Natural killer cell (primary cell): ENCODE measurements around the gene FAM76B. TPM values are rescaled to one million over a fixed set of nuclear protein-coding genes. Genes with fewer than 3 reads are reported as not detected.

Experiments used
- ATAC-seq, 3 donors: fragments of 150-1000 bp in 2 of 3; fragments of 200-7000 bp in 1 of 3; cut with Tn5 transposase; 1 replicate in 1 of 3; 2 replicates in 2 of 3; pipeline ENCODE4 v1.10.0; 2021; ENCODE audit warnings: mild to moderate bottlenecking in 2 of 3, moderate library complexity in 2 of 3
- DNase-seq, 2 donors: peaks; one replicate each; pipeline versions ENCODE4 v3.0.0 to v3.0.0-alpha.2; 2013 to 2021; ENCODE audit warnings: mixed read lengths in 1 of 2
- H3K27ac ChIP-seq: one replicate; pipeline ENCODE4 v1.5.1; 2013; ENCODE audit warnings: mild to moderate bottlenecking, low read length
- H3K27me3 ChIP-seq: one replicate; pipeline ENCODE4 v1.6.1; 2013; ENCODE audit warnings: low read length; ENCODE audit not compliant: control insufficient read depth, insufficient read depth
- H3K36me3 ChIP-seq: one replicate; pipeline ENCODE4 v1.6.1; 2013; ENCODE audit warnings: low read length; ENCODE audit not compliant: control insufficient read depth, insufficient read depth
- H3K4me1 ChIP-seq: one replicate; pipeline ENCODE4 v1.6.1; 2013; ENCODE audit warnings: low read length; ENCODE audit not compliant: control insufficient read depth, insufficient read depth
- H3K4me3 ChIP-seq: one replicate; pipeline ENCODE4 v1.5.1; 2013; ENCODE audit warnings: low read length
- H3K9me3 ChIP-seq: one replicate; pipeline ENCODE4 v1.6.1; 2013; ENCODE audit warnings: low read length; ENCODE audit not compliant: control insufficient read depth, insufficient read depth
- H3K27ac Mint-ChIP-seq, 2 donors: one replicate each; pipeline ENCODE4 v1.8.0; 2022; ENCODE audit warnings: mild to moderate bottlenecking in 2 of 2, mixed read lengths in 2 of 2, moderate library complexity in 1 of 2
- H3K27me3 Mint-ChIP-seq, 2 donors: one replicate each; pipeline ENCODE4 v1.8.0; 2022; ENCODE audit warnings: low read depth in 2 of 2, mixed read lengths in 2 of 2
- H3K36me3 Mint-ChIP-seq: one replicate; pipeline ENCODE4 v1.8.0; 2022; ENCODE audit warnings: mixed read lengths
- H3K4me1 Mint-ChIP-seq, 2 donors: one replicate each; pipeline ENCODE4 v1.8.0; 2022; ENCODE audit warnings: mixed read lengths in 2 of 2
- H3K4me3 Mint-ChIP-seq: one replicate; pipeline ENCODE4 v1.8.0; 2022; ENCODE audit warnings: mild to moderate bottlenecking, moderate library complexity, mixed read lengths
- H3K9me3 Mint-ChIP-seq, 2 donors: one replicate each; pipeline ENCODE4 v1.8.0; 2022; ENCODE audit warnings: mixed read lengths in 2 of 2
- CTCF ChIP-seq: fragments of 200-600 bp; IDR thresholded peaks from one replicate; pipeline ENCODE4 v1.8.0; 2022; ENCODE audit warnings: antibody characterized with exemption
- WGBS: methylation state at CpG from one replicate; pipeline ENCODE4 v1.1.7; 2013; ENCODE audit warnings: missing lambda C conversion rate; ENCODE audit not compliant: insufficient coverage; 5-methylcytosine and 5-hydroxymethylcytosine counted together
- intact Hi-C: fragments of 100-400 bp; cut with micrococcal nuclease; formaldehyde crosslinking; loops from one replicate; pipeline ENCODE4 v1.14.2; 2022
- total RNA-seq, 4 donors: library from RNA; stranded (reverse); fragments of 120-200 nt in 1 of 4; gene quantifications; one replicate each; pipeline versions ENCODE4 v1.2.3 to v1.2.4, GENCODE V29; 2013 to 2022

Gene FAM76B
- total RNA-seq, 3 donors from 2014 or later (not counting 1 experiment from before 2014, with no cell fraction given), result 71.3 to 81.0 (median 76.9) TPM

GRCh38 chr11:95762534-95762933, 27.0 kb downstream of the FAM76B start:
- no peak overlapping the region for H3K27ac Mint-ChIP-seq
- no peaks in the 10 kb centered on the region for H3K27me3 ChIP-seq
- no peaks in the 10 kb centered on the region for H3K9me3 Mint-ChIP-seq
- no peak overlapping the region for H3K4me3 Mint-ChIP-seq
- intact Hi-C loops, result loop anchor here (5.0 to 10.0 kb wide), 3 partner anchors 975 to 1245 kb away; no protein-coding TSS in a partner anchor
- no peaks in the 10 kb centered on the region for H3K4me1 Mint-ChIP-seq
- H3K4me1 ChIP-seq, result no peaks in the 10 kb centered on the region
- no peak overlapping the region for H3K27ac ChIP-seq
- WGBS, result 89% methylated on average over 3 of the region's 3 CpGs
- no peak for TF ChIP-seq CTCF
- H3K4me3 ChIP-seq, result no peak overlapping the region
- peaks cover 13 to 37% of the 10 kb centered on the region in 2 donors for H3K27me3 Mint-ChIP-seq
- no peak for ATAC-seq
- DNase-seq, result no peak
- no peaks in the 10 kb centered on the region for H3K36me3 Mint-ChIP-seq
- no peaks in the 10 kb centered on the region for H3K9me3 ChIP-seq
- no peaks in the 10 kb centered on the region for H3K36me3 ChIP-seq

DNA sequence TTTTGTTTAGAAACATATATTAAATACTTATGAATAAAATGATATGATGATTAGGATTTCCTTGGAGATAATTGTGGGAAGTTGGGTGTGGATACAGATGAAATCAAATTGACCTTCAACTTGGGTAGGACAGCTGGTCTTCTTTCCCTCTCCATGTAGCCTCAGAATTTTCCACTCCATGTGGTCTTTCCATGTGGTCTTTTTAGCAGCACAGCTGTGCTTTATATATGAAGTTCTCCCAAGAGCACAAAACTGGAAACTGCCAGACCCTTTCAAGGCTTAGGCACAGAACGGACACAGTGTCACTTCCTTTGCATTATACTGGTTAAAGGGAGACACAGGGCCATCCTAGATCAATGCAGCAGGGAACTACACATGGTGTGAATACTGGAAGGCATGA, 28.6 kb downstream of the FAM76B start:
- Histone ChIP-seq H3K9me3 (no peaks in the 10 kb centered on the region), H3K4me1 (no peaks in the 10 kb centered on the region), H3K36me3 (no peaks in the 10 kb centered on the region), H3K27ac (no peak overlapping the region), H3K4me3 (no peak overlapping the region), H3K27me3 (no peaks in the 10 kb centered on the region)
- no peaks in the 10 kb centered on the region for H3K9me3 Mint-ChIP-seq
- 79% methylated on average over 1 of the region's 1 CpG for WGBS
- no peak overlapping the region for H3K27ac Mint-ChIP-seq
- ATAC-seq, result no peak
- no peaks in the 10 kb centered on the region for H3K4me1 Mint-ChIP-seq
- H3K4me3 Mint-ChIP-seq, result no peak overlapping the region
- intact Hi-C loops, result loop anchor here (5.0 to 10.0 kb wide), 3 partner anchors 974 to 1244 kb away; no protein-coding TSS in a partner anchor
- peaks cover 13 to 37% of the 10 kb centered on the region in 2 donors for H3K27me3 Mint-ChIP-seq
- H3K36me3 Mint-ChIP-seq, result no peaks in the 10 kb centered on the region
- DNase-seq, result no peak
- TF ChIP-seq CTCF, result no peak

DNA sequence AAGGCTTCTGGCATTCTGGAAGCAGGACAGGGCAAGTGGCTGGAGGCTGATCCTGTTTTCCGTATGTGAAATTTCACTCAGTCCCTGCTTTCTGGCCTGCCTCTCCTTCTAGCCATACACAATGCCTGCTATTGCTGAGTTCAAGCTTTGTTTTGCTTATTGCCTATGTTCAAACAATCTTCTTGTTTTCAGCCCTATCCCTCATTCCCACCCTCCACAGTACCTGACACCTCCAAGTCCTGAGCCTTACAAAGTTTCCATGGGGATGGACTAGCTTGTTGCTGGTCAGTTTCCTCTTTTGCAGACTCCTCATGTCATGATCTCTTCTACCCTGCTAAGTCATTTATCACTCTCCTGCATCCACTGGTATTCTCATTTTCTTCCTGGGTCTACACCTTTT, 38.1 kb downstream of the FAM76B start:
- Mint-ChIP-seq H3K27ac (no peak overlapping the region), H3K36me3 (no peaks in the 10 kb centered on the region), H3K4me1 (no peaks in the 10 kb centered on the region), H3K27me3 (peaks cover 17 to 28% of the 10 kb centered on the region in 2 donors), H3K9me3 (no peaks in the 10 kb centered on the region), H3K4me3 (no peak overlapping the region)
- intact Hi-C loops, result no loop called here
- Histone ChIP-seq H3K27me3 (no peaks in the 10 kb centered on the region), H3K9me3 (no peaks in the 10 kb centered on the region), H3K4me3 (no peak overlapping the region), H3K27ac (no peak overlapping the region), H3K4me1 (no peaks in the 10 kb centered on the region), H3K36me3 (no peaks in the 10 kb centered on the region)
- TF ChIP-seq CTCF, result no peak
- ATAC-seq (no peak), DNase-seq (no peak)
- 84% methylated on average over 1 of the region's 1 CpG for WGBS

DNA sequence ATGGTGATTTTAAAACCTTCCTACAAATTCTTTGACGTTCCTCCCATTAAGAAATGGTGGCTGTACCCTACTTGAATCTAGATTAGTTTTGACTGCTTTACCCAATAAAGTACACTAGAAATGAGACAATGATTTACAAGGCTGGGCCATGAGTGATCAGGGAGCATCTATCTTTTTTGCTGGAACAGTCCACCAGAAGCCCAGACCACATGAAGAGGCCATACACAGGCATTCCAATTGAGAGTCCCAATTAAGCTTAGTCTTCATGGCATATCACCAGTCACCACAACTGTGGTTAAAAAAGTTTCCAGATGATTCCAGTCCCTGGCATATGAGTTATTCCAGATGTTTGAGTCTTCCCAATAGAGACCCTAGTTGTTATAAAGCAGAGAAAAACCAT, 39.5 kb downstream of the FAM76B start:
- Mint-ChIP-seq H3K4me3 (no peak overlapping the region), H3K9me3 (no peaks in the 10 kb centered on the region), H3K36me3 (no peaks in the 10 kb centered on the region), H3K27ac (no peak overlapping the region), H3K4me1 (no peaks in the 10 kb centered on the region), H3K27me3 (peaks cover 18 to 41% of the 10 kb centered on the region in 2 donors)
- H3K4me1 ChIP-seq, result no peaks in the 10 kb centered on the region
- intact Hi-C loops, result no loop called here
- H3K27me3 ChIP-seq, result no peaks in the 10 kb centered on the region
- H3K27ac ChIP-seq, result no peak overlapping the region
- no peak for DNase-seq
- no peak overlapping the region for H3K4me3 ChIP-seq
- H3K9me3 ChIP-seq, result no peaks in the 10 kb centered on the region
- H3K36me3 ChIP-seq, result no peaks in the 10 kb centered on the region
- WGBS, result no CpG with 5 or more reads among the region's 1 CpG
- TF ChIP-seq CTCF, result no peak
- no peak for ATAC-seq
